Lower leg skin (tissue), 4 donors: ENCODE measurements around the gene FAM53B. TPM values are rescaled to one million over a fixed set of nuclear protein-coding genes. Genes with fewer than 3 reads are reported as not detected.

ENCODE experiments used
- DNase-seq, 2 donors: peaks; one replicate each; pipeline ENCODE4 v3.0.0-alpha.2; 2019; ENCODE audit warnings: low spot score in 2 of 2
- H3K4me3 ChIP-seq: fragments of 200-600 bp; sonication (generic); 2 replicates; pipeline ENCODE4 v1.5.1; 2017; ENCODE audit warnings: mild to moderate bottlenecking, low read depth; ENCODE audit not compliant: poor library complexity, severe bottlenecking
- CTCF ChIP-seq, 3 donors: fragments of 450-650 bp; IDR thresholded peaks; one replicate each; pipeline ENCODE4 v1.5.1; 2016; ENCODE audit warnings: antibody characterized with exemption in 3 of 3, mild to moderate bottlenecking in 3 of 3, moderate library complexity in 2 of 3
- POLR2A ChIP-seq, 2 donors: fragments of 450-650 bp; IDR thresholded peaks; one replicate each; pipeline ENCODE4 v1.6.1; 2016 to 2017; ENCODE audit warnings: antibody characterized with exemption in 2 of 2, mild to moderate bottlenecking in 1 of 2, moderate library complexity in 1 of 2
- WGBS, 2 donors: methylation state at CpG; one replicate each; pipeline ENCODE4 v1.1.5; 2018; 5-methylcytosine and 5-hydroxymethylcytosine counted together
- intact Hi-C: fragments of 100-400 bp; cut with DNase I; formaldehyde crosslinking; loops from one replicate; pipeline ENCODE4 v1.15.0; 2023; ENCODE audit warnings: low total_unique reads
- total RNA-seq, 4 donors: library from RNA; depleted of rRNA; stranded (reverse); fragments of >200 nt; gene quantifications; one replicate each; pipeline ENCODE4 v1.1.0, GENCODE V29; 2016

FAM53B gene
- total RNA-seq, 4 donors from 2014 or later: 41.5 to 69.1 (median 58.2) TPM

GRCh38 chr10:124579011-124579399 lies 165.2 kb downstream of the FAM53B start:
- 54 to 58% methylated on average over 12 to 16 of the region's 16 CpGs for WGBS, 2 donors
- no peak for TF ChIP-seq POLR2A (IDR thresholded peaks at IDR 0.05)
- TF ChIP-seq CTCF (IDR thresholded peaks at IDR 0.05): no peak
- H3K4me3 ChIP-seq: no peak overlapping the region
- intact Hi-C loops: loop anchor here (5.0 kb wide), 1 partner anchor 852 kb away; no protein-coding TSS in a partner anchor
- DNase-seq: no peak

GRCh38 chr10:124578231-124579010 lies 165.8 kb downstream of the FAM53B start:
- DNase-seq: no peak
- intact Hi-C loops: loop anchor here (5.0 kb wide), 1 partner anchor 851 kb away; no protein-coding TSS in a partner anchor
- TF ChIP-seq POLR2A (IDR thresholded peaks at IDR 0.05) (no peak), CTCF (IDR thresholded peaks at IDR 0.05) (no peak)
- WGBS, 2 donors: 86 to 90% methylated on average over 19 to 21 of the region's 23 CpGs
- no peak overlapping the region for H3K4me3 ChIP-seq

- intact Hi-C loops: loop anchor here (5.0 kb wide), 1 partner anchor 850 kb away; no protein-coding TSS in a partner anchor
- TF ChIP-seq POLR2A (IDR thresholded peaks at IDR 0.05) (no peak), CTCF (IDR thresholded peaks at IDR 0.05) (no peak)
- DNase-seq: no peak
- 87 to 95% methylated on average over 3 of the region's 3 CpGs for WGBS, 2 donors
- H3K4me3 ChIP-seq: no peak overlapping the region
These were observed 166.5 kb downstream of the FAM53B start for GRCh38 chr10:124577651-124578050.

- TF ChIP-seq CTCF (IDR thresholded peaks at IDR 0.05) (no peak), POLR2A (IDR thresholded peaks at IDR 0.05) (no peak)
- H3K4me3 ChIP-seq: no peak overlapping the region
- no peak for DNase-seq
- 82 to 91% methylated on average over 19 to 20 of the region's 20 CpGs for WGBS, 2 donors
- intact Hi-C loops: loop anchor here (5.0 kb wide), 1 partner anchor 849 kb away; no protein-coding TSS in a partner anchor
These were observed 167.4 kb downstream of the FAM53B start for GRCh38 chr10:124576526-124577420.

GRCh38 chr10:124575107-124576035 lies 168.8 kb downstream of the FAM53B start:
- 83 to 87% methylated on average over 20 to 22 of the region's 22 CpGs for WGBS, 2 donors
- no peak for DNase-seq
- intact Hi-C loops: loop anchor here (5.0 kb wide), 1 partner anchor 848 kb away; no protein-coding TSS in a partner anchor
- no peak overlapping the region for H3K4me3 ChIP-seq
- TF ChIP-seq CTCF (IDR thresholded peaks at IDR 0.05) (no peak), POLR2A (IDR thresholded peaks at IDR 0.05) (no peak)
